HG03280 (cell line): Measurements from ENCODE around the gene ARMCX5.

Source experiments
- ATAC-seq: cut with Tn5 transposase; IDR thresholded peaks from one replicate; pipeline ENCODE4 v1.9.1; 2021; ENCODE audit warnings: mild to moderate bottlenecking, moderate library complexity; ENCODE audit not compliant: unreplicated experiment

The ARMCX5 gene

GRCh38 chrX:102599084-102599950 lies at the start of gene ARMCX5:
Gene ARMCX5 (plus strand): TSS chrX:102599515. CDS start chrX:102602142, 2,627 bp downstream.
- ATAC-seq: peak; percentile 89

- ATAC-seq: no peak
Measured at GRCh38 chrX:102558607-102559006, 40.7 kb upstream of the ARMCX5 start.

GRCh38 chrX:102560423-102561068 lies 38.8 kb upstream of the ARMCX5 start:
- ATAC-seq: no peak

- ATAC-seq: no peak
Measured at GRCh38 chrX:102580891-102581290, 18.4 kb upstream of the ARMCX5 start.

- ATAC-seq: no peak
Measured at GRCh38 chrX:102593367-102593766, 5.9 kb upstream of the ARMCX5 start.

GRCh38 chrX:102599951-102600579 lies 750 bp downstream of the ARMCX5 start:
- peak; percentile 3 for ATAC-seq

- no peak for ATAC-seq
Measured at GRCh38 chrX:102604327-102604726, 5.0 kb downstream of the ARMCX5 start.

GRCh38 chrX:102606115-102606514 lies 6.8 kb downstream of the ARMCX5 start:
- no peak for ATAC-seq

GRCh38 chrX:102610905-102611304 lies 11.6 kb downstream of the ARMCX5 start:
- ATAC-seq: no peak

- ATAC-seq: no peak
Measured at GRCh38 chrX:102624105-102624504, 24.8 kb downstream of the ARMCX5 start.

- ATAC-seq: no peak
Measured at GRCh38 chrX:102627640-102628039, 28.3 kb downstream of the ARMCX5 start.

GRCh38 chrX:102637561-102637960 lies 38.2 kb downstream of the ARMCX5 start:
- ATAC-seq: no peak

- ATAC-seq: no peak
Measured at GRCh38 chrX:102650903-102651241, 51.6 kb downstream of the ARMCX5 start.

GRCh38 chrX:102651242-102652011 lies 52.1 kb downstream of the ARMCX5 start, which contains the start of gene GPRASP1:
Gene GPRASP1 (plus strand): TSS chrX:102651483. CDS start chrX:102653914, 2,431 bp downstream.
- ATAC-seq: no peak

GRCh38 chrX:102652031-102652688 lies 52.8 kb downstream of the ARMCX5 start:
- ATAC-seq: no peak
